PC-9 (cell line): Measurements from ENCODE around the gene PNLIPRP2. TPM values are rescaled to one million over a fixed set of nuclear protein-coding genes. Genes with fewer than 3 reads are reported as not detected.

ENCODE experiments used
- BruUV-seq: library from RNA; stranded (reverse); fragments of 400-500 nt; replicated peaks from 2 replicates; lab custom pipeline; 2021; lab: Mats Ljungman, UMichigan
- CTCF ChIA-PET: fragments of 300-600 bp; sonication (Branson Sonifier 250); formaldehyde crosslinking; loops from one replicate; lab custom pipeline; 2022; ENCODE audit warnings: antibody characterized with exemption; lab: Charles Lee
- POLR2A ChIA-PET: fragments of 300-600 bp; sonication (Branson Sonifier 250); formaldehyde crosslinking; loops from one replicate; lab custom pipeline; 2022; ENCODE audit warnings: antibody characterized with exemption; ENCODE audit not compliant: unreplicated experiment; lab: Charles Lee
- DNase-seq, 2 experiments: peaks; one replicate each; pipeline versions ENCODE4 v3.0.0 to v3.0.0-alpha.2; 2015 to 2022; ENCODE audit warnings: mixed read lengths in 1 of 2
- H2AFZ ChIP-seq: fragments of 200-600 bp; sonication (generic); 2 replicates; pipeline ENCODE4 v1.8.1; 2017; ENCODE audit warnings: antibody characterized with exemption
- H3F3A ChIP-seq: fragments of 200-600 bp; sonication (generic); 2 replicates; pipeline ENCODE4 v1.8.1; 2017; ENCODE audit warnings: antibody characterized with exemption, mild to moderate bottlenecking, low read depth; ENCODE audit not compliant: insufficient read depth
- H3K27ac ChIP-seq: fragments of 200-600 bp; sonication (generic); 2 replicates; pipeline ENCODE4 v1.6.1; 2016; ENCODE audit warnings: mixed run types
- H3K27me3 ChIP-seq: fragments of 200-600 bp; sonication (generic); 2 replicates; pipeline ENCODE4 v1.6.1; 2016; ENCODE audit warnings: low read depth, mixed run types; ENCODE audit not compliant: insufficient read depth
- H3K36me3 ChIP-seq: fragments of 200-600 bp; sonication (generic); 2 replicates; pipeline ENCODE4 v1.6.1; 2016; ENCODE audit warnings: low read depth, mixed run types
- H3K4me1 ChIP-seq: fragments of 200-600 bp; sonication (generic); replicated peaks from 2 replicates; pipeline ENCODE4 v1.6.1; 2016; ENCODE audit warnings: mixed run types; ENCODE audit not compliant: insufficient read depth
- H3K4me2 ChIP-seq: fragments of 200-600 bp; sonication (generic); 2 replicates; pipeline ENCODE4 v1.6.1; 2017; ENCODE audit warnings: mixed run types
- H3K4me3 ChIP-seq: fragments of 200-600 bp; sonication (generic); 2 replicates; pipeline ENCODE4 v1.6.1; 2016; ENCODE audit warnings: mixed run types
- H3K79me2 ChIP-seq: fragments of 200-600 bp; sonication (generic); 2 replicates; pipeline ENCODE4 v1.6.1; 2017; ENCODE audit warnings: low read depth, mixed run types
- H3K9me2 ChIP-seq: fragments of 200-600 bp; sonication (generic); 2 replicates; pipeline ENCODE4 v1.8.1; 2017; ENCODE audit warnings: mild to moderate bottlenecking; ENCODE audit not compliant: insufficient read depth
- H3K9me3 ChIP-seq: fragments of 200-600 bp; sonication (generic); 2 replicates; pipeline ENCODE4 v1.8.1; 2016; ENCODE audit warnings: low read depth; ENCODE audit not compliant: insufficient read depth
- H4K20me1 ChIP-seq: fragments of 200-600 bp; sonication (generic); 2 replicates; pipeline ENCODE4 v1.8.1; 2017; ENCODE audit not compliant: insufficient read depth
- EZH2 ChIP-seq: fragments of 200-600 bp; sonication (generic); IDR thresholded peaks from 2 replicates; pipeline ENCODE4 v1.8.0; 2017; ENCODE audit warnings: antibody characterized with exemption, low read depth
- intact Hi-C: fragments of 100-400 bp; cut with micrococcal nuclease; formaldehyde crosslinking; loops from one replicate; pipeline ENCODE4 v1.10.0; 2022; ENCODE audit not compliant: unreplicated experiment
- total RNA-seq: library from RNA; stranded (reverse); gene quantifications from 2 replicates; pipeline ENCODE4 v1.2.3, GENCODE V29; 2021
- TF ChIP-seq, protein P1 (sequence below): fragments of 200-600 bp; sonication (generic); conservative IDR thresholded peaks from 2 replicates; pipeline ENCODE4 v1.6.1; 2017; ENCODE audit warnings: mixed run types, antibody characterized with exemption, mild to moderate bottlenecking, moderate library complexity

The PNLIPRP2 gene
- total RNA-seq, 1 experiment from 2014 or later, result not detected

- TF ChIP-seq, protein P1, sequence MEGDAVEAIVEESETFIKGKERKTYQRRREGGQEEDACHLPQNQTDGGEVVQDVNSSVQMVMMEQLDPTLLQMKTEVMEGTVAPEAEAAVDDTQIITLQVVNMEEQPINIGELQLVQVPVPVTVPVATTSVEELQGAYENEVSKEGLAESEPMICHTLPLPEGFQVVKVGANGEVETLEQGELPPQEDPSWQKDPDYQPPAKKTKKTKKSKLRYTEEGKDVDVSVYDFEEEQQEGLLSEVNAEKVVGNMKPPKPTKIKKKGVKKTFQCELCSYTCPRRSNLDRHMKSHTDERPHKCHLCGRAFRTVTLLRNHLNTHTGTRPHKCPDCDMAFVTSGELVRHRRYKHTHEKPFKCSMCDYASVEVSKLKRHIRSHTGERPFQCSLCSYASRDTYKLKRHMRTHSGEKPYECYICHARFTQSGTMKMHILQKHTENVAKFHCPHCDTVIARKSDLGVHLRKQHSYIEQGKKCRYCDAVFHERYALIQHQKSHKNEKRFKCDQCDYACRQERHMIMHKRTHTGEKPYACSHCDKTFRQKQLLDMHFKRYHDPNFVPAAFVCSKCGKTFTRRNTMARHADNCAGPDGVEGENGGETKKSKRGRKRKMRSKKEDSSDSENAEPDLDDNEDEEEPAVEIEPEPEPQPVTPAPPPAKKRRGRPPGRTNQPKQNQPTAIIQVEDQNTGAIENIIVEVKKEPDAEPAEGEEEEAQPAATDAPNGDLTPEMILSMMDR, result no peak
- no peak for TF ChIP-seq EZH2
- H4K20me1 ChIP-seq, result no peaks in the 10 kb centered on the region
- no peaks in the 10 kb centered on the region for H3K79me2 ChIP-seq
- no peak overlapping the region for H3K4me3 ChIP-seq
- intact Hi-C loops, result no loop called here
- peaks cover 29% of the 10 kb centered on the region for H3K27me3 ChIP-seq
- DNase-seq, result no peak
- ChIA-PET CTCF (no interaction called here), POLR2A (no interaction called here)
- H3K4me1 ChIP-seq, result no peaks in the 10 kb centered on the region
- H3F3A ChIP-seq, result no peaks in the 10 kb centered on the region
- no peaks in the 10 kb centered on the region for H3K36me3 ChIP-seq
- no peak overlapping the region for H3K27ac ChIP-seq
- no peaks in the 10 kb centered on the region for H3K9me2 ChIP-seq
- no peaks in the 10 kb centered on the region for H3K9me3 ChIP-seq
- BruUV-seq, result no TSS peak
- H2AFZ ChIP-seq, result no peak overlapping the region
- no peak overlapping the region for H3K4me2 ChIP-seq
These were observed 11.8 kb upstream of the PNLIPRP2 start for GRCh38 chr10:116608686-116609594.

- no peak overlapping the region for H3K4me2 ChIP-seq
- TF ChIP-seq EZH2, result no peak
- TF ChIP-seq, protein P1, result no peak
- no peak overlapping the region for H3K27ac ChIP-seq
- H3K9me3 ChIP-seq, result no peaks in the 10 kb centered on the region
- no peak overlapping the region for H2AFZ ChIP-seq
- peaks cover 21% of the 10 kb centered on the region for H3K27me3 ChIP-seq
- no peak for DNase-seq
- no peaks in the 10 kb centered on the region for H3K4me1 ChIP-seq
- CTCF ChIA-PET, result no interaction called here
- BruUV-seq, result no TSS peak
- no peaks in the 10 kb centered on the region for H4K20me1 ChIP-seq
- no peaks in the 10 kb centered on the region for H3K36me3 ChIP-seq
- no peaks in the 10 kb centered on the region for H3K79me2 ChIP-seq
- intact Hi-C loops, result no loop called here
- POLR2A ChIA-PET, result no interaction called here
- no peak overlapping the region for H3K4me3 ChIP-seq
- H3K9me2 ChIP-seq, result no peaks in the 10 kb centered on the region
- no peaks in the 10 kb centered on the region for H3F3A ChIP-seq
These were observed 10.2 kb upstream of the PNLIPRP2 start for GRCh38 chr10:116610443-116611152.

DNA sequence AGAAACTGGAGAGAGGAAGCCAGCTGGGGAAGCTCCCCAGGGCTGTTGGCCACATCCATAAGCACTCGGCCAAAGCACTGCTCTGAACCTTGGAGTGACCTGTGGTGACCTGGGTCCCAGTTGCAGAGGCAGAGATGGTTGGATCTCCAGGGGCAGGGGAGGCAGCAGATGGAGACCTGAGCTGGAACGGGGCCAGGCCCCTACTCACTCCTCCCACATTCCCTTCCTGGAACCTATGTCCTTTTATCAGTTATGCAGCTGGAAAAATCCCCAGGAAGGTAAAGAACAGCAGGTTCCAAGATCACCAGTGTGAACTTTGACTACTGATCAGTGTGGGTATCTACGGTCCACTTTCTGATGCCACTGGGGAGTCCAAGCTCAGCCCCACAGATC, 9.6 kb upstream of the PNLIPRP2 start:
- BruUV-seq, result no TSS peak
- Histone ChIP-seq H3K79me2 (no peaks in the 10 kb centered on the region), H3K9me3 (no peaks in the 10 kb centered on the region), H3K36me3 (no peaks in the 10 kb centered on the region), H3K27ac (no peak overlapping the region), H3K4me1 (no peaks in the 10 kb centered on the region), H3K4me3 (no peak overlapping the region), H3K27me3 (peaks cover 19% of the 10 kb centered on the region), H3K9me2 (no peaks in the 10 kb centered on the region), H3F3A (no peaks in the 10 kb centered on the region), H4K20me1 (no peaks in the 10 kb centered on the region), H2AFZ (no peak overlapping the region), H3K4me2 (no peak overlapping the region)
- intact Hi-C loops, result no loop called here
- no peak for TF ChIP-seq EZH2
- TF ChIP-seq, protein P1, result no peak
- no peak for DNase-seq
- ChIA-PET POLR2A (no interaction called here), CTCF (no interaction called here)
